HG03039 (cell line): ENCODE measurements around the gene ADARB2.
"Not testable (repeated sequence)": the region's sequence is repeated elsewhere in the genome, so short reads cannot be mapped to it uniquely, and the experiment has no call there.

ENCODE experiments used
- ATAC-seq: cut with Tn5 transposase; IDR thresholded peaks from one replicate; pipeline ENCODE4 v1.9.1; 2021; ENCODE audit warnings: mild to moderate bottlenecking, moderate library complexity; ENCODE audit not compliant: unreplicated experiment

ADARB2 gene

GRCh38 chr10:1402016-1402770 lies 335.1 kb downstream of the ADARB2 start:
- ATAC-seq, result no peak

DNA sequence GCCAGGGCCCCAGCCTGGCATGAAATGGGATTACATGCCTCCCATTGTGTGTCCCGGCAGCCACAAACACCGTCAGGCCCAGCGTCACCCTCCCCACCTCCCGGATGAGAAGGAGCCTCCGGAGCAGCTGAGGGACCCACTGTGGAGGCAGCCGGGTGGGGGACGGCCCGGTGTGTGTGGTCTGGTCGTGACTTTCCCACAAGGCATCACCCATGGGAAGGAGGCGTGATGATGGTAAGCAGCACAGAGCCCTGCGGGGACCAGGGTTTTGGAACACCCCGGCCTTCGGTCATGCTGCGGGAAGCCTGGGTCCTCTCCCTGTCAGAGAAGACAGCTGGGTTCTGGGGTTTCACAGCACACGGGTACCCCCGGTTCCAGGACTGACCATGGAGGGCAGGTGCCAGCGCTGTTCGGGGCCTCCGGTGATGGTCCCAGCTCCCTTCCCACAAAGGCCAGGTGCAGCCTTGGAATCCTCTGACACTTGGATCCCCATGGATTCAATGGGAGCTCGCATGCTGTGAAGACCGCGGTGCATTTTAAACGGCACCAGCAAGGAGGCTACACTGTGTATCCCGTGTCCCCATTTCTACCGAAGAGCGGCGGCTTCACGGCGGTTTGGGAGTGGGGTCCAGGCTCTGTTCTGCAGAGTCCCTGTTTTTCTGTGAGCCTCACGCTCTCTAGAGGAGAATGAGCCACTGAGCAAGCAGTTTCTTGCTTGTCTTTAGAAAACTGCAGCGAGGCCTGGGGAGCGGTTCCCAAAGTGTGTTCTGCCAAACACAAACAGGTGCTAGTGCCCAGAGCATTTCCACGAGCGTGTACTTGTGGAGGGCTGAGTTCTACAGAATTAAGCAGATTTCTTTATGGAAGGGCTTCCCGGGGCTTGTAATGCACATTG lies 336.0 kb downstream of the ADARB2 start:
- ATAC-seq, result no peak

DNA sequence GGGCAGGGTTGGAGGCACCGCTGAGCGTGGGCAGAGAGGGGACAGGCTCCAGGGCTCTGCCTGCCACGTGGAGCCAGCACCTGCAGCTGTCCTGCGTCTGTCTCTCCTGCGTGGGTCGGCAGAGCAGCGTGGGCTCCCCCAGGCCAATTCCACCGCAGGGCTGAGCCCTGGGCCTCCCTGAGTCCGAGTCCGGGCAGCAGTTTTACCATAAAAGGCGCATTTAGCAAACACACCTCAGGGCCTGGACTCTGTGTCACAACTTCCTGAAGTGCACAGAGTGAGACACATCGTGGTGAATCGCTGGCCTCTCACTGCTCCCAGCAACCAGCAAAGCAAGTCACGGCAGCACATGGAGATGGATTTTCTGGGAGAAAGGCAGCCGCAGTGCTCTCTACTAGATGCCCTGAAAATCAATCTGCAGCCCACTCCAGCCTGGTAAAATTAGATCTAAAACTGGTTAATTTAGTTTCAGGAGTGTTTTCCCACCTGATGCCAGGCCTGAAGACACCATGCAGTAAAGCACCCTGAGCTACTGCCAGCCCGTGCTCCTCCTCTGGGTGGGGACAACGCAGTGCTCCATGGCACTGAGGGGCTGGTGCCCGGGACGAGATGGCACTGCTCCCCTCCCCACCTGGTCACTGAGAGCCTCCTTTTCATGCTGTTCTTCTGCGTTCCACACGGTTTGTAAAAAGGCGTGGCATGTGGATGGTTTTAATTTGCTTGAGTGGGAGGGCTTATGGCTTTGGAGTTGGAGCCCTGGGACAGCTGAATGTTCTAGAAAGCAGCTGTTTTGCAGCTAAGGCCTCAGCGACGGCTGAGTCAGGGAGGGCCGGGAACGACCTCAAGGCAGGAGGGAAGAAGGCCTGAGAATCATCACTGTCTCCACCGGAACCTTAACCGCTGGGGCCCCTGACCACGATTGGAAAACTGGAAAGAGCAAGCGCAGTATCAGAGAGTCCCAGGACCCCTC lies 336.9 kb downstream of the ADARB2 start:
- ATAC-seq, result no peak

DNA sequence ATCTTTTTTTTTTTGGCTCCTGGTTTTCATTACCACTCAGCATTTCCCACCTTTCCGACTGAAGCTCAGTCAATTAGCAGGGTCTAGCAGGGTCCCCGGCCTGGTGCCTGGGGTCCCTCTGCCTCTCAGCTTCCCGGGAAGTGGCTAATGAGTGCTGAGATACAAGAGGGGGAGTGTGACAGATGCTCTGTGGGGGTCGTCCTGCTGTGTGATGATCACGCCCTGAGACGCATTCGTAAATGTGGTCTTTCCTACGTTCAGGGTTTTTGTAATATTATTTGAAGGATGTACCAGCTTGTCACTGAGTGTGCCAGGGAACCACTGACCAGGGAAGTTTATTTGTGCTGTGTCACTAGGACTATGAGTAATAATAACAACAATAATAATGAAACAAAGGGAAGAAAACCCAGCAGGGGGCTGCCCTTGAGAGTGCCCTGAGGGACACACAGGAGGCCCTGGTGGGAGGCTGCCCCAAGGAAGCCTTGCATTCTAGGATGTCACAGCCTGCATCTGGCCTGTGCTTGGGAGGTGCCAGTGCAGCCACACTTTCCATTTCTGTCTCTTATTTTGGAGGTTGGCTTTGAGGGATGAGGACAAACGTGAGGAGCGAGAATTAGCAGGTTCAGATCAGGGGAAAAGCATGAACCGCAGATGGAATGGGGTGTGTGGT lies 337.8 kb downstream of the ADARB2 start:
- ATAC-seq, result no peak

GRCh38 chr10:1398626-1399410 lies 338.5 kb downstream of the ADARB2 start:
- no peak for ATAC-seq

DNA sequence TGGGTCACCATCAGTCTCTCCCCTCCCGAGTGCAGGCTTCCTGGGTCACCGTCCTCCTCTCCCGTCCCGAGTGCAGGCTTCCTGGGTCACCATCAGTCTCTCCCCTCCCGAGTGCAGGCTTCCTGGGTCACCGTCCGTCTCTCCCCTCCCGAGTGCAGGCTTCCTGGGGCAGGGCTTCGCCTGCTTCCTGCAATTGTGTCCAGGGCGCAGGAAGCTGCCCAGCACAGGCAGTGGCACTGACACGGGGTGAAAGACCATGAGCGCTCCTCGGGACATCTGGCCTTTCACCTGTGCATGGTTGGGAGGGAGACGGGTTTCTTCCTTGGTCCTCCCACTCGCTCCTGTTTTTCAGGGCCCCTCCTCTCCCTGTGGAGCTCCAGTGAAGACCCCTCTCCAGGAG lies 339.2 kb downstream of the ADARB2 start:
- not testable (repeated sequence) for ATAC-seq

GRCh38 chr10:1396297-1396635 lies 341.1 kb downstream of the ADARB2 start:
- no peak for ATAC-seq

- ATAC-seq, result no peak
Measured at GRCh38 chr10:1395481-1396296, 341.6 kb downstream of the ADARB2 start.

GRCh38 chr10:1395025-1395480 lies 342.3 kb downstream of the ADARB2 start:
- no peak for ATAC-seq

DNA sequence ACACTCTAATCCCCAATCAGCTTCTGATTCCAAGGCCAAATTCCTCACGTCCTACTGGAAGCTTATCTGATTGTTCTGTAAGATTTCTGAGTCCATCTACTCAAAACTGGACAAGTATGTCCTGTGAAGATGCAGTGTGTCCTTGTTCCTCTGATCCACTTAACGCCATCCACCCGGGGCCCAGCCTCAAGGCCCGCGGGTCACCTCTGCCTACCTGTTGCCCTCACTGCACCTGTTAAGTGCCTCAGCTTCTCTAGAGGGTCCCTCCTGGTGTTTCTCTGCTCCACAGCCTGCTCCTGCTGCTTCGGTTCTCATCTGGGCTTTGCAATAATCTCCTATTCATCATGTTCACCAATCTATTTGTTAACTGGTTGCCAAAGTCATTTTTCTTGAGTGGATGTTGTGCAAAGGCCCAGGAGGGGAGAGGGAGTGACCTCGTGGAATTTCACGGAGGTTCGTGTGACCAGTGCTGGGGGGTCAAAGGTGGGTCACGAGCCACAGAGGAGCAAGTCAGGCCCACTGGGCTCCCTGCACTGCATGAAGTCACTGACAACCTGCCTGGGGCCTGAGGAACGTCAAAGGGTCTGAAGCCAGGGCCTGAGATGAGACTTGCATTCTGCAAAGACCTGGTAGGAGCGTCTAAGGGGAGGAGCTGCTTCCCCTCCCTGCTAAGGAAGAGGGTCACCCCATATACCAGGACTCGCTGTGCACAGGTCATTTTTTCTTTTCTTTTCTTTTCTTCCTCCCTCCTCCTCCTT lies 343.0 kb downstream of the ADARB2 start:
- ATAC-seq, result no peak

DNA sequence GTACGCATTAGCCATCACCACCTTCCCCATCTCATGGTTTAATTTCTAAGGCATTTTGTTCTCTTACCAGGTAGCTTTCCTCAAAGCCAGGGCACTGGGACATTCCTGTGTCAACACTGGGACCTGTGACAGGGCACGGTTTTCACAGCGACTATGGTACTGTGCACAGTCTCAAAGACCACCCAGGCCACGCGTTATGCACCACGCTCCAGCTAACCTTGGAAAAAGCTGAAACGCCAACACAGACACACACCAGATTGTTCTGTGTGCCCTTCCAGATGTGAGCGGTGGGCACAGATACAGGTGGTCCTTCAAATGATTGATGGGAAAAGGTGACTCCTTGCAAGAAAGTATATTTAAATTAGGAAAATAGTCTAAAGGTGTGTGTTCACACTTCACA lies 343.8 kb downstream of the ADARB2 start:
- ATAC-seq, result no peak

GRCh38 chr10:1392127-1392526 lies 345.2 kb downstream of the ADARB2 start:
- no peak for ATAC-seq

- ATAC-seq, result no peak
Measured at GRCh38 chr10:1390200-1390599, 347.1 kb downstream of the ADARB2 start.

DNA sequence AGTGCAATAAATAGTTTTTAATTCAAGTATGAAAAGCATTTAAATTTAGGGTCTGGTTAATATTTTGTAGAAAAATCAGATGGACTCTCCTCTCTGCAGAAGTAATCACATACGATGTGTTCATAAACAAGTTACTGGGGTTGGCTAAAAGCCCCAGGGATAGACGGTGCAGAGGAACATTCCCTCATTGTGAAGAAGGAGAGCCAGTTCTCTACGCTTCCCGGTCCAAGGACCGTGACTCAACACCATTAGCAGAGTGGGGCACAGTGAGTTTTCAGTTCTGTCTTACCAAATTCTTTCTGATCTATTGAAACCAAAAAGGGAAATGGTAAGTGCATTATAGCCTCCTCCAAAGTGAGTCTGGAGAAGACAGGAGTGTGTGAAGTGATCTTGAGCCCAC lies 353.3 kb downstream of the ADARB2 start:
- no peak for ATAC-seq

DNA sequence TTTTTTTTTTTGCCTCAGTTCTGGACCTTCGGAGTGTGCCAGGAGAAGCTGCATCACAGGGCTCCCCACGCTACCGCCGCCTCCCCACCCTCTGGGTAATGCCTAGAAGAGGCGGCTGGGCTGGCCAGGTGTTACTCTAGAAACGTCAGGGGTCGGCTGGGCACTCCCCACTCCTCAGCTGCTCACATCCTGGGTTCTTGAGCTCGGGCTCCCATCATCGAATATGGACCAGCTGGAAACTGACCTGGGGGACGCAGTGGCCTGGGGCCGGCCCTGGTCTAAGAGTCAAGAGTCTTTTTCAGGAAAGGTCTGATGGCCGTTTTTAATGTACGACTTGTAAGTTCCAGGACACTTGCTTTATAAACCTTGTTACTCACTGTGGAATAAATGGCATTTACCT lies 354.6 kb downstream of the ADARB2 start:
- ATAC-seq, result no peak

DNA sequence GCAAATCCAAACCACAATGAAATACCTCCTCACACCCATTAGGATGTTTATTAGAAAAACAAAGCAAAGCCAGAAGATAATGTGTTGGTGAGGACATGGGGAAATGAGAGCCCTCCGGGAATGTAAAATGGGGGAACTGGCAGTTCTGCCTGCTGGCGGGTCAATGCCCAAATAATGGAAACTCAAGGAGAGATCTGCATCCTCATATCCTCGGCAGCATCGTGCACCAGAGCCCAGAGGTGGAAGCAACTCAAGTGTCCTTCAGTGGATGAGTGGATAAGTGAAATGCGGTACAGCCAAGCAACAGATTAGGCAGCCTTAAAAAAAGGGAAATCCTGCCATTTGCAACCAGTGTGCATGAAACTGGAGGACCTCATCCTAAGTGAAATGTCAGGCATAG lies 356.0 kb downstream of the ADARB2 start:
- ATAC-seq, result no peak

- ATAC-seq, result no peak
Measured at GRCh38 chr10:1380088-1380671, 357.1 kb downstream of the ADARB2 start.

- no peak for ATAC-seq
Measured at GRCh38 chr10:1379601-1380000, 357.7 kb downstream of the ADARB2 start.
